Stomach (tissue), 9 donors: ENCODE data around the gene STON2. TPM values are rescaled to one million over a fixed set of nuclear protein-coding genes. Genes with fewer than 3 reads are reported as not detected.

Experiments used
- DNase-seq, 2 donors: peaks; one replicate each; pipeline versions ENCODE4 v3.0.0 to v3.0.0-alpha.2; 2013 to 2019
- H3K27ac ChIP-seq, 5 donors: fragments of 200-600 bp in 4 of 5; sonication (generic) in 4 of 5; one replicate each; pipeline ENCODE4 v1.5.1; 2013 to 2019; ENCODE audit warnings: mild to moderate bottlenecking in 1 of 5, moderate library complexity in 1 of 5
- H3K27me3 ChIP-seq, 3 donors: fragments of 200-600 bp; sonication (generic); one replicate each; pipeline ENCODE4 v1.5.1; 2017 to 2019; ENCODE audit warnings: mixed run types in 1 of 3
- H3K36me3 ChIP-seq, 4 donors: fragments of 200-600 bp; sonication (generic); 1 replicate in 3 of 4; 2 replicates in 1 of 4; pipeline ENCODE4 v1.5.1; 2016 to 2019
- H3K4me1 ChIP-seq, 4 donors: fragments of 200-600 bp; sonication (generic); one replicate each; pipeline ENCODE4 v1.5.1; 2016 to 2019
- H3K4me3 ChIP-seq, 4 donors: fragments of 200-600 bp; sonication (generic) in 3 of 4; one replicate each; pipeline ENCODE4 v1.5.1; 2016 to 2019; ENCODE audit warnings: mild to moderate bottlenecking in 1 of 4
- H3K9me3 ChIP-seq, 4 donors: fragments of 200-600 bp; sonication (generic); one replicate each; pipeline ENCODE4 v1.5.1; 2016 to 2019
- CTCF ChIP-seq, 7 experiments: fragments of 450-650 bp in 4 of 7; fragments of 200-600 bp in 3 of 7; sonication (generic) in 3 of 7; IDR thresholded peaks; one replicate each; pipeline ENCODE4 v1.5.1; 2016 to 2019; ENCODE audit warnings: antibody characterized with exemption in 7 of 7, control low read depth in 2 of 7, mild to moderate bottlenecking in 1 of 7
- EP300 ChIP-seq: sonication (generic); formaldehyde crosslinking; IDR thresholded peaks from one replicate; pipeline ENCODE4 v1.6.1; 2017; ENCODE audit warnings: antibody characterized with exemption
- POLR2A ChIP-seq, 4 donors: fragments of 450-650 bp; IDR thresholded peaks; one replicate each; pipeline ENCODE4 v1.6.1; 2016; ENCODE audit warnings: antibody characterized with exemption in 4 of 4, control low read depth in 2 of 4, mild to moderate bottlenecking in 1 of 4, moderate library complexity in 1 of 4
- POLR2AphosphoS5 ChIP-seq, 3 donors: sonication (generic); formaldehyde crosslinking; IDR thresholded peaks; one replicate each; pipeline ENCODE4 v1.6.1; 2016; ENCODE audit warnings: antibody characterized with exemption in 3 of 3
- WGBS, 5 donors: extraction: QIAGEN DNeasy Blood & Tissue Kit in 3 of 5; methylation state at CpG; one replicate each; pipeline versions ENCODE4 v1.1.5 to v1.1.7; 2013 to 2018; 5-methylcytosine and 5-hydroxymethylcytosine counted together
- intact Hi-C: fragments of 100-400 bp; cut with DNase I; formaldehyde crosslinking; loops from one replicate; pipeline ENCODE4 v1.15.1; 2023; ENCODE audit warnings: low total_unique reads
- polyA plus RNA-seq, 3 donors: library from polyadenylated mRNA; stranded (reverse); fragments of 200-250 nt; gene quantifications; one replicate each; pipeline ENCODE4 v1.2.3, GENCODE V29; 2013
- total RNA-seq, 5 donors: library from RNA; depleted of rRNA; stranded (reverse); fragments of >200 nt; gene quantifications; one replicate each; pipeline versions ENCODE4 v1.1.0 to v1.2.3, GENCODE V29; 2014 to 2016
- donor health status: healthy with polysubstance abuse.
- donor health status: Bipolar disorder and iron deficiency.
- donor health status: healthy.

The STON2 gene
- total and polyA plus RNA-seq, 8 donors = 1.4 to 50.2 (median 8.3) TPM

DNA sequence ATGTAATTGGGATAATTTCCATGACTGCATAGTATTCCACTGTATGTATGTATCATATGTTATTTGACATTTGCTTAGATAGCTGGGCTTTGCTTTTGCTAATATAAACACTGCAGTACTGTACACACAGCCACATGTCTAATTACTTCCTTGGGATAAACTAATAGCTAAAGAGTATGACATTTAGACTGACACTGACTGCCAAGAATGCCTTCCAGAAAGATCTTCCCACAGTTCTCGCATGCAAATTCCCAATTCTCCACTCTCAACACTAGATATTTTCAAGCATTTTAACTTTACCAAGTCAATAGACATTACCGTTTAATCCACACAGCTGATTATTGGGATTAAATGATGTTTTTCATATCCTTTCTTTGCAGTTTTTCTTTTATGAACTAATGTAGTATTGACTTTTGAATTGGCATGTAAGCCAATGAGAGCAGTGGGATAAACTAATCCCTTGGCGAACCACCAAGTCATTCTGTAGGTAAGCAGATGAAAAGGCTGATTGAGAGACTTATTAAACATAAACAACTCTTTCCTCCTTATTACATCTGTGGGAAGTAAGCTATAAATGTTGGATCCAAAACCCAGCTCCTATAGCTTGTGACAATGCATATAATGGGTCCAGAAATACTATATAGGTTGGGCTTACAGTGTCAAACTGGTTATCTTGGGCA, 55.5 kb downstream of the STON2 start:
- Histone ChIP-seq H3K36me3 (no peaks in the 10 kb centered on the region), H3K27me3 (no peaks in the 10 kb centered on the region), H3K4me3 (no peak overlapping the region), H3K9me3 (no peaks in the 10 kb centered on the region), H3K27ac (no peak overlapping the region), H3K4me1 (no peaks in the 10 kb centered on the region)
- WGBS, 5 donors = 72 to 91% (median 79%) methylated on average over 3 of the region's 3 CpGs
- TF ChIP-seq CTCF (IDR thresholded peaks at IDR 0.05) (no peak), EP300 (no peak), POLR2AphosphoS5 (IDR thresholded peaks at IDR 0.05) (no peak), POLR2A (IDR thresholded peaks at IDR 0.05) (no peak)
- intact Hi-C loops = no loop called here
- DNase-seq = no peak

DNA sequence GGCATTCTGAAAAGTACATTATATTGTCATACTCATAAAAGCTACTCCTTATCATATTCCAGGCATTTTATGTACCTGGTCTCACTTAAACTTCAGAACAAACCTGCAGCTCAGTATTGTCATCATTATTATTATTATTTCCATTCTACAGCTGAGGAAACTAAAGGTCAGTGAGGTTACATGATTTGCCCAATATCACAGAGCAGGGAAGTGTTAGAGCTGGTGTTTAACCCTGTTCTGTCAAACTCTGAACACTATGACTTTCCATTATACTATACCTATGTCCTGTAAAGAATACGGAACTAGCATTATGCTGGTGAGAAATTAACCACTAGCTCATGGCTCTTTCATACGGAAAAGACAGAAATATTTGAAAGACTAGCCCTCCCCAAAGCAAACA, 56.4 kb downstream of the STON2 start:
- no peaks in the 10 kb centered on the region for H3K36me3 ChIP-seq
- no peaks in the 10 kb centered on the region for H3K27me3 ChIP-seq
- no peak overlapping the region for H3K27ac ChIP-seq
- H3K4me1 ChIP-seq = no peaks in the 10 kb centered on the region
- no peak overlapping the region for H3K4me3 ChIP-seq
- WGBS, 5 donors = 77 to 87% (median 80%) methylated on average over 2 of the region's 2 CpGs
- intact Hi-C loops = no loop called here
- TF ChIP-seq EP300 = no peak
- TF ChIP-seq CTCF (IDR thresholded peaks at IDR 0.05) = no peak
- DNase-seq = no peak
- no peaks in the 10 kb centered on the region for H3K9me3 ChIP-seq

GRCh38 chr14:81342850-81343580, 57.1 kb downstream of the STON2 start:
- Histone ChIP-seq H3K36me3 (no peaks in the 10 kb centered on the region), H3K9me3 (no peaks in the 10 kb centered on the region), H3K4me1 (no peaks in the 10 kb centered on the region), H3K4me3 (no peak overlapping the region), H3K27me3 (no peaks in the 10 kb centered on the region), H3K27ac (no peak overlapping the region)
- TF ChIP-seq POLR2AphosphoS5 (IDR thresholded peaks at IDR 0.05) (no peak), EP300 (no peak), POLR2A (IDR thresholded peaks at IDR 0.05) (no peak), CTCF (IDR thresholded peaks at IDR 0.05) (no peak)
- DNase-seq = peak in 1 of 2 donors; percentile 40
- 79 to 89% (median 83%) methylated on average over 5 of the region's 5 CpGs for WGBS, 5 donors
- intact Hi-C loops = no loop called here

DNA sequence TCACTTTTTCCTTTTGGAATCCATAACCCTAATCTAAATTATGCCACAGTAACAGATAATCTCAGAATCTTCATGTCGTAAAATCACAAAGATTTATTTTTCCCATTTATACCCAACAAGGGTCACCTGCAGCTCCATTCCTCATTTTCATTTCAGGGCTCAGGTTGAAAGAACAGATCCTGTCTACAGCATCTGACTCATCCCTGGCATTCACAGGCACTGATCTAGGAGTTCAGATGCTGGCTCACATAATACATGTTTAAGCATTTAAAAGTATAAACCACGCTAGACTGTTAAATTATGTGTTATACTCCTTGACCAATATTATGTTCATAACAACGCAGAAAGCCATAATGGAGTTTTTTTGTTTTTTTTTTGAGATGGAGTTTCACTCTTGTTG, 58.3 kb downstream of the STON2 start:
- intact Hi-C loops = no loop called here
- 90 to 98% (median 96%) methylated on average over 3 of the region's 3 CpGs for WGBS, 5 donors

More for the DNA sequence above, 58.3 kb downstream of the STON2 start:
- TF ChIP-seq CTCF (IDR thresholded peaks at IDR 0.05) (no peak), POLR2A (IDR thresholded peaks at IDR 0.05) (no peak), EP300 (no peak), POLR2AphosphoS5 (IDR thresholded peaks at IDR 0.05) (no peak)
- Histone ChIP-seq H3K4me1 (no peaks in the 10 kb centered on the region), H3K4me3 (no peak overlapping the region), H3K27ac (no peak overlapping the region), H3K36me3 (no peaks in the 10 kb centered on the region), H3K9me3 (no peaks in the 10 kb centered on the region), H3K27me3 (no peaks in the 10 kb centered on the region)
- DNase-seq = no peak
